HG03558 (cell line): ENCODE results near the gene SIPA1L3.
"Not testable (repeated sequence)": the region's sequence is repeated elsewhere in the genome, so short reads cannot be mapped to it uniquely, and the experiment has no call there.

Experiments
- ATAC-seq: cut with Tn5 transposase; IDR thresholded peaks from one replicate; pipeline ENCODE4 v1.9.1; 2021; ENCODE audit warnings: moderate number of reproducible peaks; ENCODE audit not compliant: unreplicated experiment; ENCODE audit errors: extremely low read depth

Gene SIPA1L3

DNA sequence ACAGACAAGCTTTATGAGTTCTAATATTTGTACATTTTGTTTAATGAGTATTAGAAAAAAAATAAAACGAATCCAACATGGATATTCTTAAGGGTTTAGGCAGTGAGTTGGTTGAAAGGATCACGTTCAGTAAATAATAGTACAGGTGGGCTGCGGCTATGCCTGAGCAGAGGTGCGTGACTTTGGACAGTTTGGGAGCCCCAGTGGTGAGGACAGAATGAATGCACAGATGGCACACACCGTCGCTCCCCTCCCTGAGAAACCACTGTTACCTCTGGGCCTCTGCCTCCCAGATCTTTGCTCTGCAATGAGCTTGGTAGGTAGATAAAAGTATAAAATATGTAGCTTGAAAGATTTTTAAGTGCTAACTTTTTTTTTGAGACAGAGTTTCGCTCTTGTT lies 153.3 kb downstream of the SIPA1L3 start:
- ATAC-seq: no peak

DNA sequence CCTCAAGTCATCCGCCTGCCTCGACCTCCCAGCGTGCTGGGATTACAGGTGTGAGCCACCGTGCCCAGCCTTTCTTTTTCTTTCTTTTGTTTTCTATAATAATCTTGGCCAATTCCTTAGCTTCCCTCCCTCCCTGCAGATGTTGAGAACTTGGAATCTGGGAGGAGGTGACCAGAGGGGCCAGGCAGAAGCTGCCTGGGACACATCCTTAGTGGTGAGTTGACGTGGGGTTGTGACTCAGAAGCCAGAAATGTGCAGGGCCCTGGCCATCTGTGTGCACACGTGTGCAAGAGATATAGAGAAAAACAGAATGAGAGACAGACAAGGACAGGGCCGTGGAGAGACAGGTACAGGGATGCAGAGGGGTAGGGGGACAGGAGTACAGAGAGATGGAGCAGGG lies 154.3 kb downstream of the SIPA1L3 start:
- ATAC-seq: no peak

DNA sequence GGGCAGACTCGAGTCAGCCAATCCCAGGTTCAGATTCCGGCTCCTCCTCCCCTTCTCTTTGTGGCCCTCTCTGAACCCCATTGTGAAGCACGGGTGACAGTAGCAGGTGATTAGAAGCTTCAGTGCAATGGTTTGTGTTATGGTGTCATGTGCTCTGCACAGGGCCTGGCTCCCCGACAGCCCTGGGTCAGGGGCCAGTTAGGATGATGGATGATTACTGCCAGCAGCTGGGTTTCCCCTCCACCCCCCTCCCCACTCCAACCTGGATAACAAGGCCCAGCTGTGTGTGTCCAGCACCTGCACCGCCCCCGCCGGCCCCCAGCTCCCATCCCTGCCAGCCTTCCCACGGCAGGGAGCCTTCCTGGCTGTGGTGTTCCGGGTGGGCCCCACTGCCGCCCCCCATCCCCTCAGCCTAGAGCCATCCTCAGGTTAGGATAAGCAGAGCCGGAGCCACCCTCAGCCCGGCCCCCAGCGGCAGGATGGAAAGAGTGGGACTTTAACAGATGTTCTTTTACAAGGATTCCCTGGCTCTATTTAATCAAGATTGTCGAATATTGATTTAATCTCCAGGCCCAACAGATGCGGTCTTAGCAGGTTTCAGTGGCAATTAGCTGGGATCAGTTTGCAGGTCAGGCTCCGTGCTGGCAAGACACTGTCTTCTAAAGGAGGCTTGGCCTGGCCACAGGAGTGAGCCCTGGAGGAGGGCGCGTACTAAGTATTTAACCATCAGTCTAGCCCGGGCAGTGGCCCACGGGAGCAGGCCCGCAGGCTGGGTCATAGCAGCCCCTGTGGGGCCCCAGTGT lies 156.2 kb downstream of the SIPA1L3 start:
- ATAC-seq: no peak

DNA sequence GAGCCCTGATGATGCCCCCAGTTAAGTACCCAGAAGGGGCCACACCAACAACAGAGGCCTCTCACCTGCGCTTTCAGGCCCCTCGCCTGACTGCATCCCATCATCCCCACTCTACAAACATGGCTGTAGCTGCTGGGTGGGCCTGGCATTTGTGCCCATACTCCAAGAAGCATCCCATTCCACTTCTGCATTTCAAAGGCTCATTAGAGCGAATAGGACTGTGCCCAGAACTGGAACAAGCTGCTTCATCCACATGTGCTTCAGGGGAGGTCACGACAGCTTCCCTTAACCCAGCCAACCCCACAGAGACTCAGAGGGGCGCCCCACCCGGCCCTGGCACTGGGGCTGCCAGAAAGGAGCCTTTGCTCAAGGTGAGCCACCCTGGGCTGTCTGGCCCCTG lies 156.9 kb downstream of the SIPA1L3 start:
- ATAC-seq: no peak

- ATAC-seq: no peak
Measured at GRCh38 chr19:38064661-38065425, 157.8 kb downstream of the SIPA1L3 start.

DNA sequence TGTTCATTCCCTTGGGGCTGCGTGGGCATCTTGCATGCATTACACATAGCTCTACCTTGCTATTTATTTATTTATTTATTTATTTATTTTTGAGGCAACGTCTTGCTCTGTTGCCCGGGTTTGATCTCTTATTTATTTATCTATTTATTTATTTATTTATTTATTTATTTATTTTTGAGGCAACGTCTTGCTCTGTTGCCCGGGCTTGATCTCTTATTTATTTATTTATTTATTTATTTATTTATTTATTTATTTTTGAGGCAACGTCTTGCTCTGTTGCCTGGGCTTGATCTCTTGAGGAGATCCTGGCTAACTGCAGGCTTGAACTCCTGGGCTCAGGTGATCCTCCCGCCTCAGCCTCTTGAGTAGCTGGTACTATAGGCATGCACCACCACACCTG lies 158.8 kb downstream of the SIPA1L3 start:
- not testable (repeated sequence) for ATAC-seq

GRCh38 chr19:38068826-38069225 lies 161.8 kb downstream of the SIPA1L3 start:
- ATAC-seq: no peak

DNA sequence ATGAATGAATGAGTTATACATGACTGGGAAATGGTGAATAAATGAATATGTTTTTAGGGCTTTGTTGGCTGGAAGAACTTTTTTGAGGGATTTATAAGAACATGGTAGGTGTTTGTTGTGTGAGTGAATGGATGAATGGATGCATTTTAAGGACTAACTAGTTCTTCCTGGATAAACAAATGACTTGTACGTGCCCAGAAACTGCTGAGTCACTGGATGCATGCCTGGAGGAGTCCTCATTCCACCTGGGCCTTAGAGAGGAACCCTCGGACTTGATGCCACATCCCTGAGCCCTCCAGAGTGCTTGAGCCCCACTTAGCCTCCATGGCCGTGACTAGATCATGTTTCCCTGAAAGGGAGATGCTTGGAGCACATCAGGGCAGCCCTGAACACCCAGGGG lies 163.6 kb downstream of the SIPA1L3 start:
- ATAC-seq: no peak

DNA sequence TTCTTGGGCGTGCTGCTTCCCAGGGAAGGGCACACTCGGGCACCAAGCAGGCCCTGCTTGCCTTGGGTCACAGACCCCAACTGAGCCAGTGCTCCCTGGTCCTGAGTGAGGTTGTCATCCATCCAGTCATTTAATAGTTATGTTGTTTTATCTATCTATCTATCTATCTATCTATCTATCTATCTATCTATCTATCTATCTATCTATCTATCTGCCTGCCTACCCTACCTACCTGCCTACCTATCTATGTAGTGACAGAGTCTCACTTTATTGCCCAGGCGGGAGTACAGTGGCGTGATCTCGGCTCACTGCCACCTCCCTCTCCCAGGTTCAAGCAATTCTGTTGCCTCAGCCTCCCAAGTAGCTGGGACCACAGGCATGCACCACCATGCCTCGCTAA lies 164.0 kb downstream of the SIPA1L3 start:
- ATAC-seq: not testable (repeated sequence)

DNA sequence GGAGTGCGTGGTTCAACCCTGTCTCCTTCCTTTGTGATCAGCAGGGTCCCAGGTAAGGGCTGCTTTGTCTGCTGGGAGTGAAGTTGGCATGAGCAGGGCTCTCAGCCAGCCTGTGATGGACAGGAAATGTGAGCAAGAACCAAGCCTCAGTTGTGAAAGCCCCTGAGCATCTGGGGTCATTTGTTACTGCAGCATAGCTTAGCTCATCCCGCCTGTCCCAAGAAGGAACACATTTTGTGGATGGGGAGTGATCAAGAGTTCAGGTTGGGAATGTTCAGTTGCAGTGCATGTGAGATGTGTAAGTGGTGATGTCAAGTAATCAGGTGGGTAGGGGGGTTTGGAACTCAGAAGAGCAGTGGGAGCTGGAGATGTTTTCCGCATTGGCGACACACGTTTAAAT lies 164.6 kb downstream of the SIPA1L3 start:
- no peak for ATAC-seq

GRCh38 chr19:38072776-38073750 lies 166.1 kb downstream of the SIPA1L3 start:
- ATAC-seq: no peak

- ATAC-seq: no peak
Measured at GRCh38 chr19:38073841-38074685, 167.1 kb downstream of the SIPA1L3 start.

DNA sequence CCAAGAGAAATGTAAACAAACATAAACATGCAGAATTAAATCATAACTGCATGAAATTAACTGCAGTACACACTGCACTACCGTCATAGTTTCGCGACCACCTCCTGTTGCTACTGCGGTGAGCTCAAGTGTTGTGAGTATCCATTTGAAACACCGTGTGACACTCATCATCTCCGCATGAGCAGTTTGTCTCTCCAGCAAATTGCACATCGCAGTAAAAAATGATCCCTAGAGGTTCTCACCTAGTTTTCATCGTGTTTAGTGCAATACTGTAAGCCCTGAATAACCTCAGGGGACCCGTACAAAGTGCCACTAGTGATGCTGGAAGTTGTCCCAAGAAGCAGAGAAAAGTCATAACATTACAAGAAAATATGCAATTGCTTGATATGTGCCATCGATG lies 169.3 kb downstream of the SIPA1L3 start:
- ATAC-seq: no peak

DNA sequence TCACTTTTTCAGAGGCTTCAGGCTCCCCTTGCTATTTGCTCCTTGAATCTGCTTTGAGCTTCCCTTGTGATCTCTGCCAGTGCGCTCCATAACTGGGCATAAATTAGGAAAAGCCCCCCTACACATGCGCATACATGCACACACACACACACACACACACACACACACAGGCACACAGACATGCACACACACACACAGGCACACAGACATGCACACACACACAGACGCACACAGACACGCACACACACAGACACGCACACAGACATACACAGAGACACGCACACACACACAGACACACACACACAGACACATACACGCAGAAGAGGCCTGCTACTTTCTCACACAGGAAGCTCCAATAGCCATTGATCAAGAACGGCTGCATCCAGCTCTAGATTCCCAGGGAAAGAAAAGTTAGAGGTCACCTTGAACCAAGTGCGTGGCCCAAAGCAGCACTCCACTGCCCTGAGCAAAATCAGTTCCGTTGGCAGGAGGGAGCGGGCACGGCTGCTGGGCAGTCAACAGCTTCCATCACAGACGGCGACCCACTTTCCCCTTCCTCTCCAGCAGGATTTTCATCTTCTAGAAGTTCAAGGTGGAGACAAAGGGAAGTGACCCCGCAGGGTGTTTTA lies 171.4 kb downstream of the SIPA1L3 start:
- no peak for ATAC-seq

DNA sequence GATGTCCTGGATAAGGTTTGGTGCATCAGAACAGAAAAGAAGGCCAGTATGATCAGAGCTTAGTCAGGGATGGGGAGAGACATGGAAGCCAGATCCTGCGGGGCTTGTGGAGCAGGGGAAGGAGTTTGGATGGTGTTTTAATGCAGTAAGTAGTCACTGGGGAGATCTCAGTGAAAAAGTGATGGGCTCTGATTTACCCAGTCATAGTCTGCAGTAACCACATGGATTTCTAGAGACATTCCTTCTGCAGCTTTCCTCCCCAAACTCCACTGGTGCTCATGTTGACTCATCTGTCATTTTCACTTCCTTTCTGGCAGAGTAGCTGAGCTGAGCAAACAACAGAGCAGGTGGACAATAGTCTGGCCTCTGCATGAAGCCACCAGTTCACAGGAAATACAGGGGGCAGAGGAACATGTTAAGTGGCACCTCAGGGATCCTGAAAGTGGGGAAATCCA lies 172.9 kb downstream of the SIPA1L3 start:
- ATAC-seq: no peak

- ATAC-seq: no peak
Measured at GRCh38 chr19:38081547-38082255, 174.7 kb downstream of the SIPA1L3 start.

DNA sequence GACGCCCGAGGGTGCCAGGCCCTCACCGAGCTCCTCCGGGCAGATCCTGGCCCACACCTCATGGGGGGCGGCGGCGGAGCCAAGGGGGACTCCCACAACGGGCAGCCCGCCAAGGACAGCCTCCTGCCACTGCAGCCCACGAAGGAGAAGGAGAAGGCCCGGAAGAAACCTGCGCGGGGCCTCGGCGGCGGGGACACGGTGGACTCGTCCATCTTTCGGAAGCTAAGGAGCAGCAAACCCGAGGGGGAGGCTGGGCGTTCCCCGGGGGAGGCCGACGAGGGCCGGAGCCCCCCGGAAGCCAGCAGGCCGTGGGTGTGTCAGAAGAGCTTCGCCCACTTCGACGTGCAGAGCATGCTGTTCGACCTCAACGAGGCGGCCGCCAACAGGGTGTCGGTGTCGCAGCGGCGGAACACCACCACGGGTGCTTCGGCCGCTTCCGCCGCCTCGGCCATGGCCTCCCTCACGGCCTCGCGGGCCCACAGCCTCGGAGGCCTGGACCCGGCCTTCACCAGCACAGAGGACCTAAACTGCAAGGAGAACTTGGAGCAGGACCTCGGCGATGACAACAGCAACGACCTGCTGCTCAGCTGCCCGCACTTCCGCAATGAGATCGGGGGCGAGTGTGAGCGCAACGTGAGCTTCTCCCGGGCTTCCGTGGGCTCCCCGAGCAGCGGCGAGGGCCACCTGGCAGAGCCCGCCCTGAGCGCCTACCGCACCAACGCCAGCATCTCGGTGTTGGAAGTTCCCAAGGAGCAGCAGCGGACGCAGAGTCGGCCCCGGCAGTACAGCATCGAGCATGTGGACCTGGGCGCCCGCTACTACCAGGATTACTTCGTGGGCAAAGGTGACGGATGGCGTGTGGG lies 175.5 kb downstream of the SIPA1L3 start:
- ATAC-seq: no peak

- no peak for ATAC-seq
Measured at GRCh38 chr19:38084196-38084595, 177.2 kb downstream of the SIPA1L3 start.
